Gastroesophageal sphincter (tissue), 4 donors: ENCODE results near the gene SHC4. TPM values are rescaled to one million over a fixed set of nuclear protein-coding genes. Genes with fewer than 3 reads are reported as not detected.
A peak's percentile ranks its signal among the peaks of the same experiment; 100 is the strongest.

Experiments
- ATAC-seq: fragments of 150-250 bp; one replicate; pipeline ENCODE4 v1.9.1; 2016; ENCODE audit warnings: mild to moderate bottlenecking, moderate library complexity
- H3K27ac ChIP-seq, 4 donors: fragments of 200-600 bp; sonication (generic) in 3 of 4; 1 replicate in 3 of 4; 2 replicates in 1 of 4; pipeline ENCODE4 v1.5.1; 2016 to 2019
- H3K27me3 ChIP-seq: fragments of 200-600 bp; sonication (generic); one replicate; pipeline ENCODE4 v1.5.1; 2019
- H3K36me3 ChIP-seq, 2 donors: fragments of 200-600 bp; sonication (generic); one replicate each; pipeline ENCODE4 v1.5.1; 2019; ENCODE audit warnings: control low read depth in 1 of 2
- H3K4me1 ChIP-seq, 3 donors: fragments of 200-600 bp; sonication (generic); 1 replicate in 2 of 3; 2 replicates in 1 of 3; pipeline ENCODE4 v1.5.1; 2016 to 2019; ENCODE audit warnings: control low read depth in 2 of 3
- H3K4me3 ChIP-seq, 2 donors: fragments of 200-600 bp; sonication (generic); one replicate each; pipeline ENCODE4 v1.5.1; 2019; ENCODE audit warnings: mild to moderate bottlenecking in 1 of 2, moderate library complexity in 1 of 2
- H3K9me3 ChIP-seq, 3 donors: fragments of 200-600 bp; sonication (generic); one replicate each; pipeline ENCODE4 v1.5.1; 2017 to 2019; ENCODE audit warnings: control low read depth in 2 of 3
- CTCF ChIP-seq, 4 experiments: fragments of 200-600 bp in 2 of 4; fragments of 450-650 bp in 2 of 4; sonication (generic) in 1 of 4; IDR thresholded peaks; one replicate each; pipeline ENCODE4 v1.5.1; 2017 to 2019; ENCODE audit warnings: antibody characterized with exemption in 4 of 4, mild to moderate bottlenecking in 2 of 4, moderate library complexity in 2 of 4
- EP300 ChIP-seq: sonication (generic); formaldehyde crosslinking; IDR thresholded peaks from one replicate; pipeline ENCODE4 v1.6.1; 2017; ENCODE audit warnings: antibody characterized with exemption, mild to moderate bottlenecking
- POLR2A ChIP-seq, 2 donors: fragments of 450-650 bp; IDR thresholded peaks; one replicate each; pipeline ENCODE4 v1.6.1; 2017; ENCODE audit warnings: antibody characterized with exemption in 2 of 2, mild to moderate bottlenecking in 2 of 2, moderate library complexity in 1 of 2
- POLR2AphosphoS5 ChIP-seq: sonication (generic); formaldehyde crosslinking; IDR thresholded peaks from one replicate; pipeline ENCODE4 v1.6.1; 2017; ENCODE audit warnings: antibody characterized with exemption
- WGBS, 2 donors: methylation state at CpG; one replicate each; pipeline ENCODE4 v1.1.5; 2018; ENCODE audit warnings: low coverage in 1 of 2; 5-methylcytosine and 5-hydroxymethylcytosine counted together
- total RNA-seq, 4 donors: library from RNA; depleted of rRNA; stranded (reverse); fragments of >200 nt; gene quantifications; one replicate each; pipeline ENCODE4 v1.1.0, GENCODE V29; 2016

SHC4 gene
- total RNA-seq, 4 donors from 2014 or later: 1.4 to 4.2 (median 2.1) TPM

DNA sequence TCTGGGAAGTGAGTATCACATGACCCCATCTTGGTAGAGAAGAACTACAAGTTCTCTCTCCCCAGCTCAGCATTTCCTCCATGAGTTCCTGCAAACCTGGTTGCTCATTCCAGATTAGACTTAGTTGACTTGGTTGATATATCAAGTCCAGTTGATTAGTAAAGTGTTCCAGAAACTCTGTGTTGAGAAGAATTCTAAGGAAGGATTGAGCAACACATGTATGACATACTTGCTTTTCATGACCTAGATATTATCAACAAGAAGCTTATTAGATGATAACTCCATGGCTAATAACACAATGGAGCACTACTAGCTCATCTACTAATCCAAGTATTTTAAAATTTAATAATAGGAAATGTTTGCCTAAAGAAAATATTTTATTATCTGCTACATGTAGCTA lies 92.2 kb downstream of the SHC4 start:
- Histone ChIP-seq H3K27me3 (peaks cover 4% of the 10 kb centered on the region), H3K9me3 (no peaks in the 10 kb centered on the region), H3K4me1 (peaks cover 0 to 7% (median 0%) of the 10 kb centered on the region in 3 donors), H3K4me3 (no peak overlapping the region), H3K27ac (no peak overlapping the region), H3K36me3 (no peaks in the 10 kb centered on the region)
- ATAC-seq: peak; percentile 26
- TF ChIP-seq CTCF (IDR thresholded peaks at IDR 0.05) (no peak), POLR2A (IDR thresholded peaks at IDR 0.05) (no peak), EP300 (no peak), POLR2AphosphoS5 (no peak)

GRCh38 chr15:48869966-48870365 lies 93.8 kb downstream of the SHC4 start:
- H3K4me1 ChIP-seq: peaks cover 0 to 23% (median 4%) of the 10 kb centered on the region in 3 donors
- H3K9me3 ChIP-seq: no peaks in the 10 kb centered on the region
- peaks cover 4% of the 10 kb centered on the region for H3K27me3 ChIP-seq
- no peak overlapping the region for H3K4me3 ChIP-seq
- H3K36me3 ChIP-seq: no peaks in the 10 kb centered on the region
- WGBS, 2 donors: 83 to 100% methylated on average over 1 of the region's 1 CpG
- H3K27ac ChIP-seq: no peak overlapping the region
- TF ChIP-seq CTCF (IDR thresholded peaks at IDR 0.05): no peak
- TF ChIP-seq POLR2A (IDR thresholded peaks at IDR 0.05): no peak
- TF ChIP-seq POLR2AphosphoS5: no peak
- no peak for TF ChIP-seq EP300
- ATAC-seq: no peak

DNA sequence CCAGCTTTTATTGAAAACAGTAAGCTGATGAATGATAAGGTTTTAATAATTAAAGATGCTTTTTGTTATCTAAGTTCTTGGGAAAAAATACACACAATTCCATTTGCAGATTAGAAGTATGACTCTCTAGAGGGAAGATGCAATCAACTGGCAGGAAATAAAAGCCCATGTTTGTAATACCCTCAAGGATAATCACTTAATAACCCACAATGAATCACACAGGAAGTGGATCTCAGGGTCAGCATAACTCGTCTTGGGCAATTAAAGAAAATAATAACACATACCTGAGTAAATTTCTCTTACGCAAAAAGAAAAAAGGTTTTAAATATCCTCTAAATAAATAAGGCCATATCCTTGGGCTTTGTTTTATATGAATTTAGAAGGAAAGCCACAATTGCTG lies 95.2 kb downstream of the SHC4 start:
- Histone ChIP-seq H3K9me3 (no peaks in the 10 kb centered on the region), H3K4me1 (peaks cover 0 to 24% (median 4%) of the 10 kb centered on the region in 3 donors), H3K4me3 (no peak overlapping the region), H3K27me3 (peaks cover 3% of the 10 kb centered on the region), H3K27ac (peak overlapping the region in 3 of 4 donors; percentile 18 to 45 (median 24)), H3K36me3 (no peaks in the 10 kb centered on the region)
- 58 to 68% methylated on average over 2 of the region's 2 CpGs for WGBS, 2 donors
- ATAC-seq: peak; percentile 79
- no peak for TF ChIP-seq EP300
- TF ChIP-seq CTCF (IDR thresholded peaks at IDR 0.05): no peak
- peak; percentile 18 for TF ChIP-seq POLR2AphosphoS5

DNA sequence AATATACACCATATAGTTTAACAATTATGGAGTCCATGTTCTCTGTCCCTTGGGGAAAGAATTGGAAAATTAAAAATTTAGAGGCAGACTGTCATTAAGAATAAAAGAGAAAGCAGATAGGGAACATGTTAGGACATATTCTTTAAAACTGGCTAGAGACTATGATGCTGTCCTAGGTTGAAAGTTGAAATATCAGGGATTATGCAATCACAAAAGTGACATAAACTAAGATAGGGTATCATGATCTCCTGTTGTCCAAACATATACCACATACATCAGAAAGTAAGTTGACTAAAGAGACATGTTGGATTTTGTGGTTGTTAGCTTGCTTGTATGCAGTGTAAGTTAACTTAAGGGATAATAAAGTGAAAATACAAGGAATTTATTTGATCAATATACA lies 95.7 kb downstream of the SHC4 start:
- Histone ChIP-seq H3K36me3 (no peaks in the 10 kb centered on the region), H3K27me3 (no peaks in the 10 kb centered on the region), H3K27ac (peak overlapping the region in 2 of 4 donors; percentile 24 to 45), H3K4me1 (peaks cover 0 to 24% (median 4%) of the 10 kb centered on the region in 3 donors), H3K4me3 (no peak overlapping the region), H3K9me3 (no peaks in the 10 kb centered on the region)
- no peak for TF ChIP-seq POLR2A (IDR thresholded peaks at IDR 0.05)
- no peak for TF ChIP-seq EP300
- no peak for TF ChIP-seq POLR2AphosphoS5
- TF ChIP-seq CTCF (IDR thresholded peaks at IDR 0.05): no peak
- ATAC-seq: peak; percentile 61

- 0 to 12% methylated on average over 1 to 2 of the region's 2 CpGs for WGBS, 2 donors
- Histone ChIP-seq H3K27ac (peak overlapping the region in 3 of 4 donors; percentile 44 to 57 (median 46)), H3K4me3 (no peak overlapping the region), H3K27me3 (no peaks in the 10 kb centered on the region), H3K4me1 (peaks cover 0 to 24% (median 4%) of the 10 kb centered on the region in 3 donors), H3K36me3 (no peaks in the 10 kb centered on the region), H3K9me3 (no peaks in the 10 kb centered on the region)
- TF ChIP-seq CTCF (IDR thresholded peaks at IDR 0.05) (no peak), POLR2A (IDR thresholded peaks at IDR 0.05) (no peak), POLR2AphosphoS5 (no peak), EP300 (no peak)
- no peak for ATAC-seq
These were observed 97.6 kb downstream of the SHC4 start for GRCh38 chr15:48866141-48866563.
